ENCODE measurements around the gene AFAP1L2. TPM values are rescaled to one million over a fixed set of nuclear protein-coding genes. Genes with fewer than 3 reads are reported as not detected.

The AFAP1L2 gene
- total RNA-seq, 1 donor from 2014 or later: 5.3 TPM

GRCh38 chr10:114308531-114309363, 95.6 kb downstream of the AFAP1L2 start:
- no peak for DNase-seq
- ATAC-seq (ENCODE audit: poor library complexity): peak; percentile 13
- intact Hi-C loops (cut with DNase I): loop anchor here (10.0 kb wide), 1 partner anchor 496 kb away; no protein-coding TSS in a partner anchor

GRCh38 chr10:114307731-114308130, 96.6 kb downstream of the AFAP1L2 start:
- intact Hi-C loops (cut with DNase I): loop anchor here (10.0 kb wide), 1 partner anchor 497 kb away; no protein-coding TSS in a partner anchor
- ATAC-seq (ENCODE audit: poor library complexity) (no peak), DNase-seq (no peak)

GRCh38 chr10:114306116-114306973, 98.0 kb downstream of the AFAP1L2 start:
- ATAC-seq (ENCODE audit: poor library complexity) (no peak), DNase-seq (no peak)
- intact Hi-C loops (cut with DNase I): loop anchor here (10.0 kb wide), 1 partner anchor 498 kb away; no protein-coding TSS in a partner anchor

GRCh38 chr10:114305521-114305925, 98.8 kb downstream of the AFAP1L2 start:
- intact Hi-C loops (cut with DNase I): loop anchor here (2.0 to 10.0 kb wide), 2 partner anchors 121 to 499 kb away; no protein-coding TSS in a partner anchor
- DNase-seq: no peak

GRCh38 chr10:114304571-114305421, 99.5 kb downstream of the AFAP1L2 start:
- intact Hi-C loops (cut with DNase I): loop anchor here (2.0 to 10.0 kb wide), 2 partner anchors 122 to 500 kb away; no protein-coding TSS in a partner anchor
- DNase-seq: peak; percentile 62
- ATAC-seq (ENCODE audit: poor library complexity): peak; percentile 83

More at GRCh38 chr10:114305521-114305925, 98.8 kb downstream of the AFAP1L2 start:
- no peak for ATAC-seq (ENCODE audit: poor library complexity)

- intact Hi-C loops (cut with DNase I): loop anchor here (2.0 to 10.0 kb wide), 2 partner anchors 123 to 501 kb away; no protein-coding TSS in a partner anchor
- ATAC-seq (ENCODE audit: poor library complexity): peak; percentile 91
- peak; percentile 84 for DNase-seq
Observed at GRCh38 chr10:114304017-114304570, 100.2 kb downstream of the AFAP1L2 start.

- ATAC-seq (ENCODE audit: poor library complexity): no peak
- no peak for DNase-seq
- intact Hi-C loops (cut with DNase I): loop anchor here (10.0 kb wide), 1 partner anchor 501 kb away; no protein-coding TSS in a partner anchor
Observed at GRCh38 chr10:114303556-114303955, 100.7 kb downstream of the AFAP1L2 start.

- ATAC-seq (ENCODE audit: poor library complexity) (peak; percentile 26), DNase-seq (peak; percentile 72)
- intact Hi-C loops (cut with DNase I): loop anchor here (10.0 kb wide), 1 partner anchor 503 kb away; no protein-coding TSS in a partner anchor
Observed at GRCh38 chr10:114301951-114302710, 102.2 kb downstream of the AFAP1L2 start.

- ATAC-seq (ENCODE audit: poor library complexity) (no peak), DNase-seq (no peak)
- intact Hi-C loops (cut with DNase I): loop anchor here (10.0 kb wide), 1 partner anchor 504 kb away; no protein-coding TSS in a partner anchor
Observed at GRCh38 chr10:114301177-114301576, 103.1 kb downstream of the AFAP1L2 start.

GRCh38 chr10:114300036-114300645, 104.2 kb downstream of the AFAP1L2 start:
- no peak for ATAC-seq (ENCODE audit: poor library complexity)
- intact Hi-C loops (cut with DNase I): loop anchor here (10.0 kb wide), 1 partner anchor 505 kb away; no protein-coding TSS in a partner anchor
- no peak for DNase-seq

GRCh38 chr10:114297136-114297705, 107.1 kb downstream of the AFAP1L2 start:
- DNase-seq (no peak), ATAC-seq (ENCODE audit: poor library complexity) (no peak)
- intact Hi-C loops (cut with DNase I): no loop called here

- DNase-seq (no peak), ATAC-seq (ENCODE audit: poor library complexity) (no peak)
- intact Hi-C loops (cut with DNase I): no loop called here
Observed at GRCh38 chr10:114295393-114295792, 108.9 kb downstream of the AFAP1L2 start.

- DNase-seq: no peak
- intact Hi-C loops (cut with DNase I): no loop called here
- no peak for ATAC-seq (ENCODE audit: poor library complexity)
Observed at GRCh38 chr10:114294549-114294948, 109.8 kb downstream of the AFAP1L2 start.

GRCh38 chr10:114293075-114293474, 111.2 kb downstream of the AFAP1L2 start:
- no peak for DNase-seq
- no peak for ATAC-seq (ENCODE audit: poor library complexity)
- intact Hi-C loops (cut with DNase I): no loop called here

GRCh38 chr10:114291516-114291915, 112.8 kb downstream of the AFAP1L2 start:
- intact Hi-C loops (cut with DNase I): no loop called here
- no peak for DNase-seq
- no peak for ATAC-seq (ENCODE audit: poor library complexity)

- intact Hi-C loops (cut with DNase I): no loop called here
Observed at GRCh38 chr10:114291076-114291475, 113.2 kb downstream of the AFAP1L2 start.

More at GRCh38 chr10:114291076-114291475, 113.2 kb downstream of the AFAP1L2 start:
- ATAC-seq (ENCODE audit: poor library complexity): no peak
- DNase-seq: no peak

Measured in Right ventricle myocardium superior (tissue), 1 donor.